Upper lobe of right lung (tissue), 1 donor: ENCODE results near the gene HBS1L. TPM values are rescaled to one million over a fixed set of nuclear protein-coding genes. Genes with fewer than 3 reads are reported as not detected.

Source experiments
- microRNA-seq: library from miRNA; unstranded; fragments of <30 nt; microRNA quantifications from one replicate; pipeline ENCODE4 v1.2.0, GENCODE V29; 2020; ENCODE audit warnings: borderline microRNAs expressed
- total RNA-seq: library from RNA; stranded (reverse); fragmentation: NEBNext Ultra II Directional; extraction: Animal tissue kit (Norgen Biotek cat#: 25700); gene quantifications from one replicate; pipeline ENCODE4 v1.2.1, GENCODE V29; 2021
- donor health status: DM: no; HTN: yes; CAD: no; lungs with severe emphysema.

HBS1L gene
- total RNA-seq, 1 donor from 2014 or later, result 48.2 TPM

Small RNA genes within 50 kb of the gene (microRNA-seq; reads per million reads assigned to microRNA genes)
- not detected for gene MIR3662

Other genes with a start within 250 kb of the HBS1L start
- 1.2 TPM for gene ALDH8A1, start 104.7 kb downstream of the HBS1L start, total RNA-seq
- 2.0 TPM for gene MYB, start 126.5 kb upstream of the HBS1L start, total RNA-seq